DOHH2 (cell line): ENCODE data around the gene SEPSECS.

Experiments used
- H3F3A ChIP-seq: fragments of 200-600 bp; sonication (generic), shearing (Covaris generic); 2 replicates; pipeline ENCODE4 v1.6.0; 2016; ENCODE audit warnings: antibody characterized with exemption, mild to moderate bottlenecking; ENCODE audit not compliant: control insufficient read depth, insufficient read depth
- H3K27ac ChIP-seq: fragments of 200-600 bp; sonication (generic); 2 replicates; pipeline ENCODE4 v1.5.1; 2014; ENCODE audit warnings: low read depth, mild to moderate bottlenecking, low read length, moderate library complexity
- H3K27me3 ChIP-seq: fragments of 200-600 bp; sonication (generic); 2 replicates; pipeline ENCODE4 v1.6.1; 2014; ENCODE audit warnings: mild to moderate bottlenecking, low read length, mixed read lengths; ENCODE audit not compliant: control insufficient read depth
- H3K36me3 ChIP-seq: fragments of 200-600 bp; sonication (generic); 2 replicates; pipeline ENCODE4 v1.6.1; 2014; ENCODE audit warnings: mild to moderate bottlenecking, low read length, moderate library complexity, mixed read lengths; ENCODE audit not compliant: control insufficient read depth
- H3K4me1 ChIP-seq: fragments of 200-600 bp; sonication (generic); 2 replicates; pipeline ENCODE4 v1.6.1; 2014; ENCODE audit warnings: mild to moderate bottlenecking, low read length, mixed read lengths; ENCODE audit not compliant: control insufficient read depth
- H3K4me2 ChIP-seq: fragments of 200-600 bp; sonication (generic); 2 replicates; pipeline ENCODE4 v1.6.0; 2014; ENCODE audit warnings: mild to moderate bottlenecking, low read length, moderate library complexity
- H3K4me3 ChIP-seq: fragments of 200-600 bp; sonication (generic); 2 replicates; pipeline ENCODE4 v1.5.1; 2014; ENCODE audit warnings: mild to moderate bottlenecking, low read length, mixed read lengths
- H3K79me2 ChIP-seq: fragments of 200-600 bp; sonication (generic); 2 replicates; pipeline ENCODE4 v1.6.1; 2014; ENCODE audit warnings: mild to moderate bottlenecking, low read length, mixed read lengths; ENCODE audit not compliant: control insufficient read depth
- H3K9me2 ChIP-seq: fragments of 200-600 bp; sonication (generic); replicated peaks from 2 replicates; pipeline ENCODE4 v1.6.1; 2014; ENCODE audit warnings: mild to moderate bottlenecking, low read length, mixed read lengths; ENCODE audit not compliant: control insufficient read depth
- H3K9me3 ChIP-seq: fragments of 200-600 bp; sonication (generic); 2 replicates; pipeline ENCODE4 v1.6.1; 2014; ENCODE audit warnings: antibody characterized with exemption, low read length, mixed read lengths; ENCODE audit not compliant: control insufficient read depth, insufficient read depth
- H4K20me1 ChIP-seq: fragments of 200-600 bp; sonication (generic); 2 replicates; pipeline ENCODE4 v1.6.0; 2014; ENCODE audit warnings: low read depth, mild to moderate bottlenecking, antibody characterized with exemption, low read length, moderate library complexity; ENCODE audit not compliant: control insufficient read depth, insufficient read depth
- CTCF ChIP-seq: fragments of 200-600 bp; sonication (generic); IDR thresholded peaks from one replicate; pipeline ENCODE4 v1.5.1; 2014; ENCODE audit warnings: antibody characterized with exemption, mild to moderate bottlenecking, low read depth, low read length; ENCODE audit not compliant: poor library complexity, severe bottlenecking
- EZH2phosphoT487 ChIP-seq: fragments of 200-600 bp; sonication (generic); IDR thresholded peaks from 2 replicates; pipeline ENCODE4 v1.6.1; 2017; ENCODE audit warnings: borderline replicate concordance, mild to moderate bottlenecking, antibody characterized with exemption, low read length, moderate library complexity, mixed read lengths

Gene SEPSECS

GRCh38 chr4:25180524-25181131 is 20.4 kb upstream of the SEPSECS start:
- Histone ChIP-seq H3K27me3 (no peaks in the 10 kb centered on the region), H3K9me3 (no peaks in the 10 kb centered on the region), H3K9me2 (no peaks in the 10 kb centered on the region), H3K4me1 (peaks cover 5% of the 10 kb centered on the region; the same call in 1 of the 2 replicates), H3K4me3 (no peak overlapping the region), H3K4me2 (no peak overlapping the region), H3F3A (no peaks in the 10 kb centered on the region), H3K79me2 (no peaks in the 10 kb centered on the region), H3K27ac (no peak overlapping the region), H3K36me3 (no peaks in the 10 kb centered on the region), H4K20me1 (no peaks in the 10 kb centered on the region)
- TF ChIP-seq CTCF (peak; percentile 91), EZH2phosphoT487 (no peak)

- H3K79me2 ChIP-seq: no peaks in the 10 kb centered on the region
- no peak overlapping the region for H3K4me2 ChIP-seq
- H3K9me3 ChIP-seq: no peaks in the 10 kb centered on the region
- H4K20me1 ChIP-seq: no peaks in the 10 kb centered on the region
- H3K4me1 ChIP-seq: peaks cover 5% of the 10 kb centered on the region; the same call in 1 of the 2 replicates
- no peak for TF ChIP-seq CTCF
- no peak for TF ChIP-seq EZH2phosphoT487
- H3K4me3 ChIP-seq: no peak overlapping the region
- no peaks in the 10 kb centered on the region for H3K27me3 ChIP-seq
- no peaks in the 10 kb centered on the region for H3F3A ChIP-seq
- H3K27ac ChIP-seq: no peak overlapping the region
- H3K36me3 ChIP-seq: no peaks in the 10 kb centered on the region
- H3K9me2 ChIP-seq: no peaks in the 10 kb centered on the region
Measured at GRCh38 chr4:25178838-25179261, 18.6 kb upstream of the SEPSECS start.

GRCh38 chr4:25177147-25177546 is 16.9 kb upstream of the SEPSECS start:
- Histone ChIP-seq H3K9me3 (no peaks in the 10 kb centered on the region), H3K79me2 (no peaks in the 10 kb centered on the region), H3K27me3 (no peaks in the 10 kb centered on the region), H3F3A (no peaks in the 10 kb centered on the region), H4K20me1 (no peaks in the 10 kb centered on the region), H3K9me2 (no peaks in the 10 kb centered on the region), H3K36me3 (no peaks in the 10 kb centered on the region), H3K4me2 (no peak overlapping the region), H3K4me3 (no peak overlapping the region), H3K27ac (no peak overlapping the region), H3K4me1 (peaks cover 5% of the 10 kb centered on the region; the same call in 1 of the 2 replicates)
- TF ChIP-seq CTCF: no peak
- TF ChIP-seq EZH2phosphoT487: no peak
